ENCODE measurements around the gene RAD51B.
A peak's percentile ranks its signal among the peaks of the same experiment; 100 is the strongest.

Gene RAD51B

DNA sequence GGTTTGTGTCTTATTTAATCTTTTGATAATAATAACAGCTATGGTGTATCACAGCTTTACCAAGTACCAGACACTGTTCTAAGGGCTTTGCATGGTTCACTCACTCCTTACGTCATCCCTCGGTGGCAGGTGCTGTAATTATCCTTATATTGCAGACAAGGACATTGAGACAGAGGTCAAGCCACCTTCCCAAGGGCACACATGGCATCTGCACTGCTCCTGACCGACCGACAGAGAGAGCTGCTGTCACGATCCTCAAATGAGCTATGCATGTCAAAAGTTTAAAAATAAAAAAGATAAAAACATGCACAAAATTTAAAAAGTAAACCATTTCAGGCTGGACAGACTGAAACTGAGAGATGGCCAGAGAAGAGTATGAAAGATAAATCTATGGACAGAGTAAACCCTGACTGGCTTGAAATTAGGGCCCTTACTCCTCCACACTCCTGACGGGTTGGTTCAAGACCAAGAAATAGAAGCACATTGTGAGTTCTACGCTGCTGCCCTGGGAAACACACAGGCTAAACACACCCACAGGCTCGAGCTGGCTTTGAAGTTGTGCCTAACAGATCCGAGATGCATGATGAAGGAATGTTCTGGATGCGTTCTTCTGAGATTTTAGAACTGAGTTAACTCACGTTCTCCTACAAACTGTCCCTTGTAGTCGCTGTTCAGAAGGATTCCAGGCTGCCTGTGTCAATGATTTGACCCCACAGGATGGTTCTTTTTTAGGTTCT is 704.6 kb downstream of the RAD51B start:
- peak; percentile 74 to 83 for DNase-seq

DNA sequence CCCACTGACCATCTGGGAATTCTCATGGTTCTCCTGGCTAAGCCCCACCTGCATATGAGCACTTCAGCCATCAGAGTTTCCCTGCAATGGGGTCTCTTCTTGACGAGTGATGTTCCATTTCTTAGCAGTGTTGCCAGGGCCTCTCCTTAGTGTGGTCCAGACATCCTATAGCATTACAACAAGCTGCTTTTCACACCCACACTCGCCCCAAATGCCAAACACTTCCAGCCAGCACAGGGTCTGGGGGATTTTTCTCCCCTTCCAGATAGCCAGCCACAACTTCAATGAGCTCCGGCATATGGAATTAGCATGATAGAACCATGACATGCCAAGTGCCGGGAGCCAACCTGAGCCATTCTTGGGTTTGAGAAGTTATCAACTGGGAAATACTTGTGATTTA is 705.9 kb downstream of the RAD51B start:
- DNase-seq: no peak

DNA sequence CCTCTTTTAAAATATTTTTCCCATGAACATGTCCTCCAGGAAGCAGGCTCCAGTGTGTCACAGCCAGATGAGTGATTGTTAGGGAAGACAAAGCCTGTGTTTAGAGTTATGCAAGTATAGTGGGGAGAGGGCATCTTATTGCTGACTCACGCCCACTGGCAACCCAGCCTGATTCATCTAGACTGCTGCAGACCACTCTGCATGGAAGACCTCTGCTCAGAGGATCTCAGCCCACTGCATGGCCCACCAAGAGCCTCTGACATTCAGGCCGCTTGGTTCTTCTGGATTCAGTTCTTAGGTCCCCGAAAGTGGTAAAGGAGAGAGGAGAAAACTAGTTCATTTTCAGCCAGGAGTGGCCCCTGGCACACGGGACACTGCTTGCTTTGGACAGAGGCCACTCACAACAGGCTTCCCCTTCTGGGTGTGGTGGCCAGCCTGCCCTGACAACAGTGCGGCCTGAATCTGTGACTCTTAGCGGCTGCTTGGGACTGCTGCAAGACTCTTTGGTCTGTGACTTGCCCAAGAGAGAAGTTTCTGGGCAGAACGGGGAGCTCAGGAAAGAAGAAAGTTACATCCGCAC is 707.0 kb downstream of the RAD51B start:
- no peak for DNase-seq

DNA sequence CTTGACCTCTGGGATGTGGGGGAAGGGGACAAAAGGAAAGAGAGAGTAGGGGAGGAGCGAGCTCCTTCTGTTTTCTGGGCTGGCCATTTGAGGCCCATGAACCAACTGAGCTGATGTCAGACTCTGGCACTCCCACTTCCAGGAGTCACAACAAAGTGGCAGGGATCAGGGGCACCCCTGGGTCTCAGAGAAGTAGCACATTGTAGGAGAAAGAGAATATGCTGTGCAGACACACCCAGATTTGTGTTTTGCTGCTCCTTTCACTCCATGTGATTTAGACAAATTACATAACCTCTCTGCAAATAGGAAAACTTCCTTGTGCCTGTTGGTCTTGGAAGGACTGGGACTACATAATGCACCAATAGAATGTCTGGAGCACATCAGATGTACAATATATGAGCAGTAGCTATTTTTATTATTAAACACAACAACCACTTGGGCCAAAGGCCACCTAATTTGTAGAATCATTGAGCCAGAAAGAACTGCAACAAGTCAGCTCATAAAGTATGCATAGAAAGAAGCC is 707.8 kb downstream of the RAD51B start:
- DNase-seq: no peak

DNA sequence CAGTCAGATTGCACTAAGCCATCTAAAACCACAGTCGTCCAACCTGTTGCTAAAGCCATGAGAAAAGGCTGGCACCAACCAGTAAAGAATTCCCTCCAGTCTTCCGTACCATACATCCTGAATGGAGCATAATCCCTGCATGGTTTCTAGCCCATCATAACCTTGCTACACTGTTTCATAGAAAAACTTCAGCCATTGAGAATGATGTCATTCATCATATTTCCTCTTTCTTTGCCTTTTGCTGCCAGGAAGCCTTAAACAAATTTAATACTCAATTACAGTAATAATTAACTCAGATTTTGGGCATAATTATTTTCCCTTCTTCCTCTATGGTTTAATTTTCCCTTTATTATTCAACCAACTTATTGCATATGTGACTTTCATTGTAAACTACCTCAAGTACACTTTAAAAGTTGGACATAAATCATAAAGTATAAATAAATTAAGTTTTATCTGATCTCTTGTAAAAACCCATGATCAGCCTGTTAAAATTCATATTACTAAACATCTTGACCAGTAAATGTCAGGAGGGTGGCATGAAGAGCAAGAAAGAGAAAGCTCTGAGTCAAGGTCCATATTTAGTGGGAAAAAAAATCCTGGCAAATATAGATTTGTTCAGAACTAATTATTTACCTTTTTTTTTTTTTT is 708.6 kb downstream of the RAD51B start:
- DNase-seq: no peak

DNA sequence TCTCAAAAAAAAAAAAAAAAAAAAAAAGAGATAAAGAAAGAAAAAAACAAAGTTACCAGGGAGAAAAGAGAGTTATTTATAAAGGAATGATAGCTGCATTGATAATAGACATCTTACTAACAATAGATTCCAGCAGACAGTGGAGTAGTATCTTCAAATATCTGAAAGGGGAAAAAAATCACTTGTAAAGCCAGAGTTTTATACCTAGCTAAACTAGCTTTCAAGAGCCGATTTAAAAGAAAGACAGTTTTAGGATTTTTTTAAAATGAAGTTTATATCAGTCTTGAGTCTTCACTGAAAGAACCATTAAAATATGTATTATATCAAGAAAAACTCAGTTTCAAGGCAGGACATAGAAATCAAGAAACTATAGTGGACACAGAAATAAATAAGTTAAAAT is 710.9 kb downstream of the RAD51B start:
- no peak for DNase-seq

DNA sequence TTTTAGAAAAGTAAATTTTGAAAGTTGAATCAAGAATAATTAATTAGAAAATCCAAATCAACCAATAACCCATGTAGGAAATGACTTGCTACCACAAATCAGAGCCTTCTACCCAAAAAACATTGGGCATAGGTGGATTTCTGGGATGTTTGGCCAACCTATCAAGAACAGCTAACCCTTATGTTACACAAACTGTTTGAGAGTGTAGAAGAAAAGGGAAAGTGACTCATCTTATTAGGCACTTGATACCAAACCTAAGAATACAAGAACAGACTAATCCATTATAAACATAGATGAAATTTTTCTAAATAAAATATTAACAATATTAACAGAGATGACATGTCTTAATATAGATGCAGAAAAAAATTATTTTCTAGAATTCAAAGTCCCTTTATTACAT is 712.9 kb downstream of the RAD51B start:
- no peak for DNase-seq

DNA sequence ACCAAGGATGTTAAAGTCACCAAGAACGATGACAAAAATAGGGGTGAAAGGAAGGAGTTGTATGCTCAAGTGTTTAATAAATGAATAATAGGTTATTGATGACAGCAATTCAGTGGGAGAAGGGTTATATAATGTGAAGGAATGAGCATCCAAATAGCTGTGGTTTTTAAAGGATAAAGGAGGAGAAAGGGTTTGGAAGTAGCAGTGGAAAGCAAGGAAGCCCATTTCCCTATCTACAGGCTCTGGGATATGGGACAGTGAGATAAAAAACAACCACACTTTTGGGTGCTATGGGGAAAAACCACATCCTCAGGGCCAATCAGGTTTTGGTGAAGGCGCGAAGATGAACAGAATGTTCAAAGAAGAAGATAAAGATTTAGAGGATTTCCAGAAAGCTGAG is 714.7 kb downstream of the RAD51B start:
- DNase-seq: no peak

DNA sequence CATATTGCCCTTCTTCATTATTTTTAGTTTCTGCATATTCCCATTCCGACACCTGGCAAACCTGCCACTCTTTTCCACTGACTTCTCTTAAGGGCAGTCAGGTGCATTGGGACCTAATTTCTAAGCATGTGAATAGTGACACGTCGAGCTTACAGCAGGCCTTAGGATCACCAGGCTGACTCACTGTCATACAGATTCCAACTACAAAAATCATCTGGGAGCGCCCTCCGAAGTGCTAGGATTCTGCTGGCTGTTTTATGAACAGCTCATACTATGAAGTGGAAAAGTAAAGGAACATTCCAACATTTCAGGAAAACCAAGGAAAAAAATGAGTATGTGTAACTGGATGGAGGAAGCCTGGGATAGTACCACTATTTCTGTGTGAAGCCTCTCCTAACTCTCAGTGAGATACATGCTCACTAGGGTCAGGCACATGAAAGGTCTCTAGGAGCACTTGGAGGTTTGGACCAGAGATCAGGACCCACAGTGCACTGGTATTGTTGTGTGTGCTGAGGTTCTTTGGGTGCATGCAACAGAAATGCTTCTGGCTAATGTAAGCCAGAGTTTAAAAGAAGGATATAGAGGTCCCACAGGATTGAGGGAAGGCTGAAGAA is 715.9 kb downstream of the RAD51B start:
- no peak for DNase-seq

DNA sequence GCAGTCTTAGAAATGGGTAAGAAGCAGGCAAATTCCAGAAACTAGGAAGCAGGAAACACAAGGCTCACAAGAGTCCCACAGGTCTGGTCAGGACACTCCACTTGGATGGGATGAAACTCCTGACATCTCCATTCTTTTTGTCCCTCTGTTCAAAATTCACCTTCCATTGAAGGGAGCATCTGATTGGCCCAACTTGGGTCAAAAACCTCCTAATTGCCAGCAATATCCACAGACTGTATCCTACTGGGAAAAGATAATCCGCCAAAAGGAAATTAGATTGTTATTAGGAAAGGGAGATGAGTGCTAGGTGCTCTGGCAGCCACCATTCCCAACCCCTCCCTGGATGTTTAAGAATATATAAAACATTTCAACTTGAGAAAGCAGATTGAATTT is 716.4 kb downstream of the RAD51B start:
- DNase-seq: no peak

DNA sequence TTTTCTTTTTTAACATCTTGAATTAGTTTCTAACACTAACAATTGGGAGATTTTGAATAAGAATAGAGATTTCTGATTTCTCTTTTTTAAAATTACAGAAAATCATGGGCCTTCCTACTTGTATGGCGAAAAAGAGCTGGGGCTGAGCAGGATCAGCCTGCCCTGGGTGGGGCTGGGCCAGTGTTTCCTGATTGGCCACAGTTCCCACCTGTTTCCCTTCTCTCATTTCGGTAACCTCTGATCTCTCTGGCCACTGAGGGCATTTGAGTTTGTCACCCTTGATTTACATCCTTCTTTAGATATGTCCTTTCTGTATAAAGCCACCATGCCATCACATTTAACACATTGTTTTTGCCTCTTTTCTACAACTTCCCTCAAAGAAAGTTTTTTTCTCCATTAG is 719.1 kb downstream of the RAD51B start:
- DNase-seq: no peak

DNA sequence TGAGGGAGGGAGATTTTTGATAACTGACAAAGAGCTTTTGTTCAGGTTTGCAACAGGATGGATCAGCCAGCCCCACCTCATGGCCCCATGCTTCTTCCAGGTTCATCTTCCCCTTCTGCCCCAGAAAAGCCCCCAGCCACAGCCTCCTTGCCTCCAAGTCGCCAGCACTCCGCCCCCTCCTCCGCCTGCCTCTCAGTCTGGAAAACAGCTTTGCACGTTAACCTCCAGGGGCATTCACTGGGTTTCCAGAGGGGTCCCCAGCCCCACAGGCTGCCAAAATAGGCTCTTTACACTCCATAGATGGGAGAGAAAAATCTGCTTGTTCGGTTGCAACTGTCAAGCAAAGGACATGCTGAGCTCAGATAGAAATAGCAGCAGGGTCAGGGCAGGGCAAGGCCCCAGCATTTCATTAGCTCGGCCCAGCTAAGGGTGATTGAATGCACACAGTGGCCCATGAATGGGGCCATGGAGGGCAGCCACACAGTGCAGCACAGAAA is 719.7 kb downstream of the RAD51B start:
- no peak for DNase-seq

DNA sequence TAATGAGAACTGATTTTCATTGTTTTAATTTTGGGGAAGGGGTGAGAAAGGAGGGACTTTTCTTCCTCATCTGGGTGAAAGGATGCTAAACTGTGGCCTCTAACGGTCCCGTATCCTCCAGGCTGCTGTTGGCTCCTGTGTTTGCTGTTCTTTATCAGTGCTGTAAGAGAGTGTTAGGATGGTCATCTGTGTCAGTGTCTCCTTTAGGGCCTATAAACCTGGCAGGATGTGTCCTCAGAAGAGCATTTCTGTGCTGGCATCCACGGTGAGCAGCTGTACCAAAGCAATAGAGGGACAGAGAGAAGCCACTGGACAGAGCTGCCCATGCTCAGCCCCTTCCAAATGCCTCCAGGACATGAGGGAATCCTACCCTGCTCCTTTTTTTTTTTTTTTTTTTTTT is 720.2 kb downstream of the RAD51B start:
- DNase-seq: no peak

DNA sequence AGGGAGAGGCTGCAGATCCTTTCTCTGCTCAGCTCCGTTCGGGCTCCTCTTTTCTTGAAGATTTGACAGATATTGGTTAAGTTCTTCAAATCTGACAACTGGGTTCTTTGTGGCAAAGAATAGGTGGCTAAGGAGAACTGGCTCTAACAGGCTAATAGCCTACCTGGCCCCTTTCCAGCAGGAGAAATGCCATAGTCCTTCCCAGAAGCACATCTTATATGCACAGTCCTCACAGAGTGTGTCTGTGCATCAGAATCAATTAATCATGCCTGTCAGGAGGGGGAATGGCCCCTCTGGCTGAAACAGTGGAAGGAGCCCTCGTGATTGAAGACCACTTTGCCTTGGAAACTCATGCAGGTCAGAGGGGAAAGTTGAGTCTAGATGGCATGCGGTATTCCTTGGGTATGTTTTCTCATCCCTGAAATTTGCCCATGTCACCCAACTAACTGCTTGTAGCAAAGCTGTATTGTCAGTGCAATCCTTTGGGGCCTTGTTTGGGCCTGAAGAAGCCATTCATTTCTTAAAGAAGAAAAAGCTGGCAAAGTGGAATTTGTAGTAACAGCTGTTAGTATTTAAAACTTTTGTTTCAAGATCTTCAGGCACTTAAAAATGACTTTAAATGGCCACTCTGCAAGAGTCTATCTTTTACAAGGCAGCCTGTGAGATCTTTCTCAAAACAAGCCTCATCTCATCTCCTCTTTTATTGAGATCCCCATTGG is 721.8 kb downstream of the RAD51B start:
- DNase-seq: no peak

DNA sequence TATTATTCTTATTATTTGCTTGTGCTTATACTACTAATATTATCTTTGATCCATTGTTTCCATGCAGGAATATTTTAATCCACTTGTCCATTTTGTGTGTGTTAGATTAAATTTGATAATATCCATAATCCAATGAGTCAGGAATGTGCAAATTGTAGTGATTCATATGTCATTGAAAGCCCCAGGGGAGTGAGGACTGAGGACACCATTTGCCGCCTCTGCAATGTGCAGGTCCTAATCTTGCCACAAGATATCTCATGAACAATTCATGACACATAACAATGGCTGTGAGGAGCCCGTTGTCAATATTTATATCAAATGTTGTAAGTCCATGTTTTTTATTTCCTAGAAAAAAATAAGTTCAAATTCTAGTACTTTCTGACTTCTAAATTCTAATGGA is 722.8 kb downstream of the RAD51B start:
- no peak for DNase-seq

DNA sequence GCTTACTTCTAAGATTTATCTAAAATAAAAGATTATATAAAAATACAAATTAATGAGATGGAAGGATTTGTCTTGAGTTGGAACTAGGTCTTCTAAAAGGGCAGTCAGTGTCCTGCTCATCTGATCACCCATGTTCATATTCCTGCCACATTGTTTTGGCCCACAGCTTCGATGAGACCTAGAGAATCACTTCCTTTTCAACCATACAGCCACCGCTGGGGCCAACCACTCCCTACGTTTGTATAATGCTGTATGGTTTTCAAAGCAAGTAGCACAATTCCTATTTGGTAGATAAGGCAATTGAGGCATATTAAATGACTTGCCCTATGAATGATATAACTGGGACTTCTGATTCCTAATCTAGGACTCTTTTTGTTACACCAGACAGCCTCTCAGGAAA is 723.9 kb downstream of the RAD51B start:
- DNase-seq: no peak

DNA sequence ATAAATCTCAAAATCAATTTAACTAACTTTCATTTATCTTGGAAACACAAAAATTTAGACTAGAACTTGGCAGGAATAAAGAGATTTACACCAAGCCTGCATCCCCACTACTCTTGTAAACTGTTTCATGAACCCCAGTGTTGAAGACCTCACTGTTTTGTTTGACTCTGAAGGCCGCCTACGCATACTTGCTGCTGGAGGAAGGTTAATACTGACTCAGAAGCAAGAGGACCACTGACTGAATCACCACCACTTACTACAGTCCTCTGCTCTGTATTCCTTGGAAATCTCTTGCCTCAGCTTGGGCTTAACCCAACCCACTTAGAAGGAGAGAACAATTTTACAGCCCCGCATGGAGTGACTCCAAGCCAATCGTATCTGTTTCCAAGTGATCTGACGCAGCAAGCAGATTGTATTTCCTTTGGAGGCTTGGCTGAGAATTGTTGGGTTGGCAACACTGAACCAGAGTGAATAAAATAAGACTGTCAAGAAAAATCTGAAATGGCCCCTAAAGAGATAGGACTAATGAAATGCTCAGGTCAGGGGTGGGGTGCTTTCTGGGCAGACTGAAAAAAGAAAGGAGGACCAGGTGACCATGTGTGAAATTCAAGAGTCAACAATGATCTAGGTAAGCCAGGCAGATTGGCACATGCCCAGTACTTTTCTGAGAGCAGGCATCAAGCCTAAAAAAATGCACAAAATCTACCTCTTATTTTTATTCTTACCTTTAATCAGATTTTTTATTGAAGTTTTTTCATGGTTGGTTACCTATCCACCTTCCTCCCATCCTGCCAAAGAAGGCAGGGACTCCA is 724.7 kb downstream of the RAD51B start:
- no peak for DNase-seq

DNA sequence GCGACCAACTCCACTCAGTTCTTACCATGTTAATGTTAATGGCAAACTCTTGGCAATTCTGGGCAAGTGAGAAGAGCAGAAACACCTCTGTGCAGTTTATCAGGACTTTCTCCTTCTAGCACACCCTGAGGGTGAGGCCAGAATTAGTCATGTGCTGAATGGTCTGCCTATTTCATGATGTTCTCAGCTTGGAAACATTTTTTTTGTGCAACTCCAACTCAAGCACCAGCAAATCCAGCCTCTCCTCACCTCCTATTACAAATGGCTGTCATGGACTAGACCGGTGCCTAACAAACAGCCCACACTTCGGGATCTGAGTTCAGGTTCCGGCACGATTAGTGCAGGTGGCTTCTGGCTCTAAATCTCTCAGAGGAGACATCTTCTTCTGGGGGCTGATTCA is 727.3 kb downstream of the RAD51B start:
- DNase-seq: no peak

DNA sequence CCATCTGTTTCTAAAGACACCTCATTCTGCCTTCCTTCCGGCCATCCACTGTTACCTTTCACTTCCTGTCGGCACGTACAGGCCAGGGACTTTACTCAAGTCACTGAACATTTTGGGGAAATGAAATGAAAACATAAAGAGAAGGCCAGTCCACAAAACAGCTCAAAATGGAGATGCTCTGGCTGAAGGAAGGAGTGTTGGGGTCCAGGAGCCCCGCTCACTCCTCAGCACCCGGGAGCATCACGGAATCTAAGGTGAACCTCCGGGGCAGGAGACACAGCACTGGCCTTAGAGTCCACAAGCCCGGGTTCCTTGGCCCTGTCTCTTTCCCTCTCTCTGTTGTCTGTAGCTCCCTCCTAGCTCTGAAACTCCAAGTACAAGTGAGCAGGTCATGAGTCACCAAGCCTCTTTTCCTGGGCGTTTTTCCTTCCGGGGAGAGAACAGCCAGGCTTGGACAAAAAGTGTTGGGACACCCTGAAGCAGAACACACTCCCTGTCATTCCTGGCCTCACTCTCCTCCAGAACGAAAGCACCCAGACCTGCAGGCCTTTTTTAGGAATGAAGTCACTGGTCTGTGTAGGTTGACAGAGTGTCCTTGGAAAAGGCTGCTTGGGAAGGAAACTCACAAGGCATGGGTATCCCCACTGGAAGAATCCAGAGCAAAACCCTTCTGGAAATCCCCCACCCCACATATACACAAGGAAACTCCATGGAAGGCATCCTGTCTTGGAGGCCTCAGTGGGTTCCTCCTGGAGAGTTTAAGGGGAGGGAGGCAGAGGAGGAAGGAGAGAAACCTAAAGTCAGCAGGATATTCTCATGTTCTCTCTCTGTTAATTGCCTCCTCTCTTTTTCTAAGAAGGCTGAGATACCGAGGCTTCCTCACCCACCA is 728.0 kb downstream of the RAD51B start:
- DNase-seq: no peak

DNA sequence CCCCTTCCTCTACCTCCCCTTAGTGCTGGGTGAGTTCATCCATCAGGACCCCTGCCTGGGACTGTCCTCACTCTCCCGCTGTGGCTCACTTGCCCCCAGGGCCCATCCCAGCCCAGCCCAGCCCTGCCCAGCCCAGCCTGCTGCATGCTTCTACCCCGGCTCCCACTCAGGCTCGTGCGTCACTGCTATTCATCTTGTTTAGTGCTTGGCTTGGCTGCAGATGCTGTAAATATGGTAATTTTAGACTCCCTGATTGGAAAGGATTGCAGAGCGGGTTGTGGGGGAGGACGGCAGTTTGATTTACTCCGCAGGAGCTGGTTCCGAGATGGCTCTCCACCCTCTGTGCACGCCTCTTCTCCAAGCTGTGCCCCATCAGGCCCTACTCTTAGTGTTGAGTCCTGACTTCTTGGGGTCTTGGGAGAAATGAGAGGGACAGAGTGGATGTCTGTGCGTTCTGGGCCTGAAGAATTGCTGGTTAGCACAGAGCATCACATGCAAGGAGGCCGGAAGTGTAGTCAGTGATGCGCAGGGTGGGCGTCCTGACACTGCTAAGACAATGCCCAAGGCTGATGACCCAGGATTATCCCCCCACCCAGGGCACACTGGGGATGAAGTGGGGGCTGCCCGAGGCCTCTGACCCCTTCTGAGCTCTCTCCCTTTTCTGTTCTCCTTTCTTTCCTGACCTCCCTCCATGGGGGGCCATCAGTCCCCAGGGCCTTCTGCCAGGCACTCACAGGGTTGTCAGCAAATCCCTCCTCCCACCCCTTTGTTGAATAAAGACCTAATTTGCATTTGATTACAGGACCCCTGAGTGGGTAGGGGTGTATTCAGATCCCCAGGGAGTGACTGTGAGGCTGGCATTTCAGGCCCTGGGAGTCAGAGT is 728.9 kb downstream of the RAD51B start:
- DNase-seq: peak; percentile 39 to 78

All from SHP77 (cell line).